NAMALWA (cell line): ENCODE data around the gene DPH6.
"Not testable (repeated sequence)": the region's sequence is repeated elsewhere in the genome, so short reads cannot be mapped to it uniquely, and the experiment has no call there.

Experiments used
- DNase-seq: peaks from one replicate; pipeline ENCODE4 v3.0.0-alpha.2; 2015; ENCODE audit warnings: low spot score

The DPH6 gene

DNA sequence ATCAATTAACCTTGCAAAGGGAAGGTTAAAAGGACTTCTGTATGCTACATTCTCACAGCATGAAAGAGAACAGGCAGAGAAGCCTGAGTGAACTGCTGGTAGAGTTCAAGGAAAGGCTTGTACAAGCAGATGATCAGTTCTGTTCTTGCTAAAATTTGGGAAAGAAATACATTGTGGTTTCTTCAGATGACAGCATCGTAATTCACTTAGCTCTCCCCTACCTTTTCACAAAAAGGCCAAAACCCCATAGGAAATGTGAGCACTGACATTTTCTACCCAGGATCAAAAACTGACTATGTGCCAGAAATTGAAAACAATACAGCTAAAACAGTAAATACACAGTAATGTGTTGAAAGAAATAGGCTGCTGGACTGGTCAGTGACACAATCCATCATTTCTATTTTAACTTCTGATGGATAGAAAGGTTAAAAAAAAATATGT, 216.4 kb downstream of the DPH6 start:
- no peak for DNase-seq

DNA sequence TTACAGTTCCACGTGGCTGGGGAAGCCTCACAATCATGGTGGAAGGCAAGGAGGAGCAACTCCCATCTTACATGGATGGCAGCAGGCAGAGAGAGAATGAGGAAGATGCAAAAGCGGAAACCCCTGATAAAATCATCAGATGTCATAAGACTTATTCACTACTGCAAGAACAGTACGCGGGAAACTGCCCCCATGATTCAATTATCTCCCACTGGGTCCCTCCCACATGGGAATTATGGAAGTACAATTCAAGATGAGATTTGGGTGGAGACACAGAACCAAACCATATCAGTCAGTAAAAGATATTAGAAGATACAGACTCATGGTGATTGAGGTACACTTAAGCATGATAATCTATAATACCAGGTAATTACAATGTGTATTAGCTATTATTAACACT, 217.1 kb downstream of the DPH6 start:
- DNase-seq, result not testable (repeated sequence)

DNA sequence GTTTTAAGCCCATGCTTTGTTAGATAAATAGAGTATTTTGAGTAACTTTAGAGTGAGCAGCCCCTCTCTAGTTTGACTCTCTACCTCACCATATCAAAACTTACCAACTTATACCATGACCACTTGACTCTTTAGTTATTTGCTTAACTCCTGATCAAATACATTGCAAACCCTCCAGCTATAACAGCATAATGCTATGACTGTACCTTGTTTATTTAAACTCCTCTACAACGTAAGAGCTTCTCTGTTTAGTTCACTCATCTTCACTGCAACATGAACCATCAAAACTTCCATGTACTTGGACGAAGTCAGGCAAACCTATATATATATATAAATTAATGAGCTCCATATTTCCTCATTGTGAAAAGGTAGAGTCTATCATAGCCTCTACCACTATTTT, 218.2 kb downstream of the DPH6 start:
- DNase-seq, result no peak

DNA sequence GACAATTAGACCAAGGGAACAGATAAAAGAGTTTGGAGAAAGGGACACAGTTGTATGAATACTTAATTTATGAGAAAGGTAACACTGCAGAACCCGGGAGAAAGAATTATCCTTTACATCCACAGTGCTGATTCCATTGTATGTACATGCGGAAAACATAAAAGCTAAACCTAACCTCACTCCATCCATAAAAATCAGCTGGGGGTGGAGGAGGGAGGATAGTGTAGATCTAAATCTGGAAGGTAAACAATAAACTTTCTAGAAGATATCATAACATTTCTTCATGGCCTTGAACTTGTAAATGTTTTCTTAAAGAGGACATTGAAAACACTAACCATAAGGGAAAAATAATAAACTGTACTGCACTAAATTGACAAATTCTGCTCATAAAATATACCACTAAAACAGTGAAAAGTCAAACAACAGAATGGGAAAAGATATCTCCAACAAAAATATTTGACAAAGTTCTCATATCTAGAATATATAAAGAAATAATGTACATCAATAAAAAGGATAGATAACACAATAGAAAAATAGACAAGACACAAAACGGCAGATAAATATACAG, 220.5 kb downstream of the DPH6 start:
- no peak for DNase-seq

DNA sequence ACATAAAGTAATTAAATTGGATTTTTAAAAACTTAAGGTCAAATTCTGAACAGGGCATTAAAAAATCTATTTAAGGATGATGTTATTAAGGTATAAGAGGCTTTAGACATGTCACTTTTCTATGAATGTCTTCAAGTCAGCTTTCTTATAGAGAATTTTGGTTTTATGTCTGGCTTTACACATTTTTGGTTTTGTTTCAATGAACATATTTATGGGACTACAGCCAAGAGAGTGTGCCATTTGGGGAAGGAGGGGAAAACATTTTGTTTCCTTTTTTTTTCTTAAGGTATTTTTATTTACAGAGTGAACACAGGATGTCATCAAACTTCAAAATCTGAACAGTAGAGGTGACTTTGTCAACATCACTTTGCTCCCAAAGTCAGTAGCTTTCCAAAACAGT, 222.8 kb downstream of the DPH6 start:
- no peak for DNase-seq

DNA sequence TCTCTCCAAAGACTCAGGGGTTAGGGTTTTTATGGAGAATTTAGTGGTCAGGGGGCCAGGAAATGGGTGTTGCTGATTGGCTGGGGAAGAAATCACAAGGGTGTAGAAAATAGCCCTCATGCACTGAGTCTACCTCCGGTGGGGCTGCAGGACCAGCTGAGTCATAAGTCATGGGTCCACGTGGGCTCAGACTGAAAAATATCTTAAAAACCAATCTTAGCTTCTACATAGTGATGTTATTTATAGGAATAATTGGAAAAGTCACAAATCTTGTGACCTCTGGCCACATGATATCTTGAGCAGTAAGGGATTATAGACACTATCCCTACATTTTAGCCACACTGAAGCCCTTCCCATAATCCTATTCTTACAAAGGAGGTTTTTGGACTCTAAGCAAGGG, 224.0 kb downstream of the DPH6 start:
- DNase-seq, result no peak

DNA sequence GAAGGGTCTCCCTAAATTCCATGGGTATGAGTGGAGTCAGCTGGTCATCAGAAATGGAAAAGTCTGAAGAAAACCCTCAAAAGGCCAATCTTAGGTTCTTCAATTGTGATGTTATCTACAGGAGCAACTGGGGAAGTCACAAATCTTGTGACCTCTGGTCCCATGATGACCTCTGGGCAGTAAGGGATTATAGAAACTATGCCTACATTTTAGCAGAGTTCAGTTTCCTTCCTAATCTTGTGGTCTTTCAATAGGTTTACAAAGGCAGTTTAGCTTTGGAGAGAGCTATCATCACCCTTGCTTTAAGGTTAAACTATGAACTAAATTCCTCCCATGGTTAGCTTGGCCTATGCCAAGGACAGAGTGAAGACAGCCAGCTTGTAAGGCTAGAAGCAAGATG, 225.1 kb downstream of the DPH6 start:
- no peak for DNase-seq
